Measurements from ENCODE around the gene RASGRF2.
"Not testable (repeated sequence)": the region's sequence is repeated elsewhere in the genome, so short reads cannot be mapped to it uniquely, and the experiment has no call there.

Gene RASGRF2

GRCh38 chr5:81022688-81023084 lies 62.5 kb downstream of the RASGRF2 start:
- DNase-seq, result no peak

GRCh38 chr5:81023261-81023970 lies 63.3 kb downstream of the RASGRF2 start:
- DNase-seq, result no peak

- no peak for DNase-seq
Observed at GRCh38 chr5:81027481-81028058, 67.4 kb downstream of the RASGRF2 start.

- not testable (repeated sequence) for DNase-seq
Observed at GRCh38 chr5:81028888-81029287, 68.7 kb downstream of the RASGRF2 start.

- not testable (repeated sequence) for DNase-seq
Observed at GRCh38 chr5:81029736-81030135, 69.6 kb downstream of the RASGRF2 start.

- DNase-seq, result not testable (repeated sequence)
Observed at GRCh38 chr5:81030236-81031034, 70.3 kb downstream of the RASGRF2 start.

- no peak for DNase-seq
Observed at GRCh38 chr5:81035522-81035921, 75.4 kb downstream of the RASGRF2 start.

- DNase-seq, result no peak
Observed at GRCh38 chr5:81038495-81038894, 78.3 kb downstream of the RASGRF2 start.

GRCh38 chr5:81044868-81045267 lies 84.7 kb downstream of the RASGRF2 start:
- no peak for DNase-seq

- DNase-seq, result no peak
Observed at GRCh38 chr5:81045389-81045807, 85.2 kb downstream of the RASGRF2 start.

- no peak for DNase-seq
Observed at GRCh38 chr5:81046041-81046440, 85.9 kb downstream of the RASGRF2 start.

GRCh38 chr5:81052325-81052724 lies 92.2 kb downstream of the RASGRF2 start:
- no peak for DNase-seq

GRCh38 chr5:81053282-81053681 lies 93.1 kb downstream of the RASGRF2 start:
- not testable (repeated sequence) for DNase-seq

GRCh38 chr5:81058121-81058520 lies 98.0 kb downstream of the RASGRF2 start:
- DNase-seq, result no peak

- DNase-seq, result no peak
Observed at GRCh38 chr5:81065492-81065891, 105.3 kb downstream of the RASGRF2 start.

GRCh38 chr5:81066102-81066501 lies 105.9 kb downstream of the RASGRF2 start:
- DNase-seq, result no peak

- no peak for DNase-seq
Observed at GRCh38 chr5:81067406-81067805, 107.2 kb downstream of the RASGRF2 start.

GRCh38 chr5:81068063-81068462 lies 107.9 kb downstream of the RASGRF2 start:
- DNase-seq, result no peak

- DNase-seq, result no peak
Observed at GRCh38 chr5:81068635-81069034, 108.5 kb downstream of the RASGRF2 start.

GRCh38 chr5:81069990-81070389 lies 109.8 kb downstream of the RASGRF2 start:
- no peak for DNase-seq

- no peak for DNase-seq
Observed at GRCh38 chr5:81070571-81071255, 110.5 kb downstream of the RASGRF2 start.

GRCh38 chr5:81075041-81075440 lies 114.9 kb downstream of the RASGRF2 start:
- no peak for DNase-seq

GRCh38 chr5:81077105-81077504 lies 116.9 kb downstream of the RASGRF2 start:
- DNase-seq, result no peak

All from NCI-H524 treated with DMSO at 0.1 percent for 48 hours (cell line).